Activated B cell treated with CpG ODN at 0.5 μM for 24 hours (primary cell): ENCODE data around the gene TRIP13. TPM values are rescaled to one million over a fixed set of nuclear protein-coding genes. Genes with fewer than 3 reads are reported as not detected.

Experiments used
- ATAC-seq: fragments of 200-7000 bp; cut with Tn5 transposase; one replicate; pipeline ENCODE4 v1.10.0; 2021; ENCODE audit warnings: low read depth, mild to moderate bottlenecking, moderate library complexity
- CTCF ChIA-PET: fragments of 350-600 bp; sonication (Branson Sonifier 250); formaldehyde crosslinking; loops from one replicate; lab custom pipeline; 2021; ENCODE audit warnings: antibody characterized with exemption; lab: Charles Lee
- POLR2A ChIA-PET: fragments of 350-600 bp; sonication (Branson Sonifier 250); formaldehyde crosslinking; loops from one replicate; lab custom pipeline; 2021; ENCODE audit warnings: antibody characterized with exemption; lab: Charles Lee
- DNase-seq: peaks from one replicate; pipeline ENCODE4 v3.0.0; 2022
- H3K27ac Mint-ChIP-seq: one replicate; pipeline ENCODE4 v1.8.0; 2020; ENCODE audit warnings: mixed read lengths
- H3K27me3 Mint-ChIP-seq: one replicate; pipeline ENCODE4 v1.8.0; 2021; ENCODE audit warnings: mixed read lengths
- H3K36me3 Mint-ChIP-seq: one replicate; pipeline ENCODE4 v1.8.0; 2021; ENCODE audit warnings: low read depth, mixed read lengths
- H3K4me1 Mint-ChIP-seq: one replicate; pipeline ENCODE4 v1.8.0; 2021; ENCODE audit warnings: mixed read lengths
- H3K4me3 Mint-ChIP-seq: one replicate; pipeline ENCODE4 v1.8.0; 2020; ENCODE audit warnings: mild to moderate bottlenecking, mixed read lengths
- H3K9me3 Mint-ChIP-seq: one replicate; pipeline ENCODE4 v1.8.0; 2020; ENCODE audit warnings: mixed read lengths
- intact Hi-C: fragments of 100-400 bp; cut with micrococcal nuclease; formaldehyde crosslinking; loops from one replicate; pipeline ENCODE4 v1.15.1; 2024
- total RNA-seq: library from RNA; stranded (reverse); gene quantifications from 2 replicates; pipeline ENCODE4 v1.2.3, GENCODE V29; 2022
- TF ChIP-seq, protein P1 (sequence below): fragments of 200-600 bp; IDR thresholded peaks from one replicate; pipeline ENCODE4 v1.8.0; 2022; ENCODE audit warnings: antibody characterized with exemption, mild to moderate bottlenecking

Gene TRIP13
- total RNA-seq, 1 donor from 2014 or later = 4.1 TPM

DNA sequence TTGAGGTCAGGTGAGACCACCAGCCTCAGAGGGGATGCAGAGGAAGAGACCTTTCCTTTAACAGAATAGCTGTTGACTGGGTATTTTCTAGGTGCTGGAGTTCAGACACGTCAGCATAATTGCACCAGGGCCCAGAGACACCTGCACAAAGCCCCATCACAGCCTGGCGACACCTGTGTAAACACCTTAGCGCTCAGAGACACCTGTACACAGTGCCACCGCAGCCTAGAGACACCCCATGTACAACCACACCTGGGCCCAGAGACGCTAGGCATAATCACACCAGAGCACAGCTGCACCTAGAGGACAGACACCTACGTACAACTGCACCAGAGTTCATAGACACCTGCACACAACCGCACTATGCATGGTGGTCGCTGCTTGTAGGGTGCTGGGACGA lies 1.0 kb downstream of the TRIP13 start:
- ATAC-seq (no peak), DNase-seq (no peak)
- H3K4me1 Mint-ChIP-seq = peaks cover 15% of the 10 kb centered on the region
- peaks cover 26% of the 10 kb centered on the region for H3K36me3 Mint-ChIP-seq
- TF ChIP-seq, protein P1, sequence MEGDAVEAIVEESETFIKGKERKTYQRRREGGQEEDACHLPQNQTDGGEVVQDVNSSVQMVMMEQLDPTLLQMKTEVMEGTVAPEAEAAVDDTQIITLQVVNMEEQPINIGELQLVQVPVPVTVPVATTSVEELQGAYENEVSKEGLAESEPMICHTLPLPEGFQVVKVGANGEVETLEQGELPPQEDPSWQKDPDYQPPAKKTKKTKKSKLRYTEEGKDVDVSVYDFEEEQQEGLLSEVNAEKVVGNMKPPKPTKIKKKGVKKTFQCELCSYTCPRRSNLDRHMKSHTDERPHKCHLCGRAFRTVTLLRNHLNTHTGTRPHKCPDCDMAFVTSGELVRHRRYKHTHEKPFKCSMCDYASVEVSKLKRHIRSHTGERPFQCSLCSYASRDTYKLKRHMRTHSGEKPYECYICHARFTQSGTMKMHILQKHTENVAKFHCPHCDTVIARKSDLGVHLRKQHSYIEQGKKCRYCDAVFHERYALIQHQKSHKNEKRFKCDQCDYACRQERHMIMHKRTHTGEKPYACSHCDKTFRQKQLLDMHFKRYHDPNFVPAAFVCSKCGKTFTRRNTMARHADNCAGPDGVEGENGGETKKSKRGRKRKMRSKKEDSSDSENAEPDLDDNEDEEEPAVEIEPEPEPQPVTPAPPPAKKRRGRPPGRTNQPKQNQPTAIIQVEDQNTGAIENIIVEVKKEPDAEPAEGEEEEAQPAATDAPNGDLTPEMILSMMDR = no peak
- intact Hi-C loops = loop anchor here (5.0 kb wide), 1 partner anchor 111 kb away; the partner anchor contains the start of gene ZDHHC11B
- H3K4me3 Mint-ChIP-seq = peak overlapping the region; percentile 64
- ChIA-PET CTCF (interaction anchor here (1.0 to 2.5 kb wide), 2 partner anchors 9 to 577 kb away, joined by 3 to 8 read pairs; no protein-coding TSS in a partner anchor), POLR2A (no interaction called here)
- no peak overlapping the region for H3K27ac Mint-ChIP-seq
- no peaks in the 10 kb centered on the region for H3K9me3 Mint-ChIP-seq
- no peaks in the 10 kb centered on the region for H3K27me3 Mint-ChIP-seq

DNA sequence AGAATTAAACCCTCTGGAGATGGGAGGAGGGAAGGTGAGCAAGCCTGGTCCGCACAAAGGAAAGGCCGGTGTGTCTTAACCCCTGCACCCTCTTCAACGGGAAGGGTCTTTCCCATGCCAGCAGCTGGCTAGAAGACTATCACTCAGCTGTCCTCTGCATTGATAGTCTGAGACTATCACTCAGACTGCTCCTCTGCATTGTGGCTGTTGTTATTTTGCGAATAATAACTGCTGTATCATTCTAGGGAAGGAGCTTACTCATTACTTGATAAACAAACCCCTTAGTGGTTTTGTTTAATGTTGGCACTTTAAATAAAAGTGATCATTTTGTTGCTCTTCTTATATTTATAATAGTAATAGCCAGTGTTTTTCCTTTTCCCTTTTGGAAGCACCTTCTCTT lies 8.1 kb downstream of the TRIP13 start:
- Mint-ChIP-seq H3K27ac (no peak overlapping the region), H3K27me3 (no peaks in the 10 kb centered on the region), H3K4me1 (no peaks in the 10 kb centered on the region), H3K4me3 (no peak overlapping the region), H3K9me3 (no peaks in the 10 kb centered on the region), H3K36me3 (no peaks in the 10 kb centered on the region)
- no peak for ATAC-seq
- POLR2A ChIA-PET = no interaction called here
- TF ChIP-seq, protein P1 = no peak
- no peak for DNase-seq
- intact Hi-C loops = no loop called here
- CTCF ChIA-PET = interaction anchor here (1.0 to 3.4 kb wide), 4 partner anchors 8 to 712 kb away, joined by 3 to 14 read pairs (median 8); partner anchors contain the start of genes BRD9 and TRIP13

DNA sequence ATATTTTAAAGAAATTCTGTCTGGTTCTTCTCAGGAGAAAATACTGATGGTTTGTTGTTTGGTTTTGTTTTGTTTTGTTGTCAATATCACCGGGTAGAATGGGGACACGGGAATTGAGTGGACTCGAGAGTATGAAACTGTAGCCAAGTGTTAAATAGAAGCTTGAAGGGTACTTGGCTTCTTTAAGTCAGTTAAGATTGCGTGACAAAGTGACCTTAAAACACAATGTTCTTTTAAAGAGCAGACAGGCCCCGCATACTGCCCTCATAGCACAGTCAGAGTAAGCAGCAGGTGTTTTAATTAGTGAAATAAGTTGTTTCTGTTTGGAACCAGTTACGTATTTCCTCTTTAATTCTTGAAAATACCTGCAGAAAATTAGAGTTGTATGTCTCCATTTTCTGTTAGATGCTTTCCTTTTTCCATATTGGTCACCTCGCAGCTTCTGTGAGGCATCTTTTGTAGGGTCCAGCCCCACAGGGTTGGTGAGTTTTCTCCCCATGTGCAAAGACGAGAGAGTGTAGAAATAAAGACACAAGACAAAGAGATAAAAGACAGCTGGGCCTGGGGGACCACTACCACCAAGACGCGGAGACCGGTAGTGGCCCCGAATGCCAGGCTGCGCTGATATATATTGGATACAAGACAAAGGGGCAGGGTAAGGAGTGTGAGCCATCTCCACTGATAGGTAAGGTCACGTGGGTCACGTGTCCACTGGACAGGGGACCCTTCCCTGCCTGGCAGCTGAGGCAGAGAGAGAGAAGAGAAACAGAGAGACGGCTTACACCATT lies 9.6 kb downstream of the TRIP13 start:
- TF ChIP-seq, protein P1 = no peak
- Mint-ChIP-seq H3K36me3 (no peaks in the 10 kb centered on the region), H3K27ac (no peak overlapping the region), H3K4me1 (no peaks in the 10 kb centered on the region), H3K9me3 (no peaks in the 10 kb centered on the region), H3K4me3 (no peak overlapping the region), H3K27me3 (no peaks in the 10 kb centered on the region)
- DNase-seq (no peak), ATAC-seq (no peak)
- ChIA-PET POLR2A (no interaction called here), CTCF (interaction anchor here (0.7 to 3.4 kb wide), 9 partner anchors 8 to 743 kb away, joined by 3 to 20 read pairs (median 8); partner anchors contain the start of genes BRD9 and TRIP13)
- intact Hi-C loops = loop anchor here (2.0 kb wide), 3 partner anchors 456 to 714 kb away; no protein-coding TSS in a partner anchor

DNA sequence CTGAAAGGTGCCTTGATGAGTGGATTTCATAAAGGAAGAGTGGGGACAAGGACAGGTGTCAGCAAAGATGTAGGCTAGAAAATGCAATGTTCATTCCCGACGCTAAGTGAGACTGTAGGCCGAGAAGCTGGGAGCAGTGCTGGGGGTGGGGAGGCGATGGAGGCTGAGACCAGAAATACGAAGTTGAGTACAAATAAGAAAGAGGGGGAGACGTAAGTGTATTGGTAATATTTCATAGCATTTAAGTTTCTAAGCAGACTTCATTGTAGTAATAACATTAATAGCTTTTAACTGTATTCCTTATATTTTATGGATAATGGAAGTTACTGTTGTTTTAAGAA lies 11.0 kb downstream of the TRIP13 start:
- CTCF ChIA-PET = interaction anchor here (0.7 to 3.4 kb wide), 8 partner anchors 11 to 715 kb away, joined by 3 to 20 read pairs (median 8); partner anchors contain the start of genes BRD9 and TRIP13
- intact Hi-C loops = loop anchor here (2.0 kb wide), 3 partner anchors 457 to 715 kb away; no protein-coding TSS in a partner anchor

More for the DNA sequence above, 11.0 kb downstream of the TRIP13 start:
- POLR2A ChIA-PET = no interaction called here
- no peak overlapping the region for H3K27ac Mint-ChIP-seq
- H3K27me3 Mint-ChIP-seq = no peaks in the 10 kb centered on the region
- DNase-seq = no peak
- H3K36me3 Mint-ChIP-seq = no peaks in the 10 kb centered on the region
- H3K4me1 Mint-ChIP-seq = no peaks in the 10 kb centered on the region
- TF ChIP-seq, protein P1 = no peak
- ATAC-seq = no peak
- no peak overlapping the region for H3K4me3 Mint-ChIP-seq
- H3K9me3 Mint-ChIP-seq = no peaks in the 10 kb centered on the region
